ENCODE data around the gene CELA1.
"Not testable (repeated sequence)": the region's sequence is repeated elsewhere in the genome, so short reads cannot be mapped to it uniquely, and the experiment has no call there.

Gene CELA1

GRCh38 chr12:51295651-51296050 is 50.8 kb downstream of the CELA1 start:
- Mint-ChIP-seq H3K27me3 (ENCODE audit: low read depth) (no peaks in the 10 kb centered on the region), H3K9me3 (no peaks in the 10 kb centered on the region), H3K4me3 (no peak overlapping the region), H3K4me1 (ENCODE audit: low read depth) (peaks cover 2% of the 10 kb centered on the region), H3K27ac (no peak overlapping the region), H3K36me3 (ENCODE audit: low read depth) (peaks cover 59% of the 10 kb centered on the region)
- no peak for DNase-seq (ENCODE audit: low spot score)

GRCh38 chr12:51294097-51294496 is 52.4 kb downstream of the CELA1 start:
- not testable (repeated sequence) for H3K27me3 Mint-ChIP-seq (ENCODE audit: low read depth); H3K4me3 Mint-ChIP-seq; H3K27ac Mint-ChIP-seq; H3K4me1 Mint-ChIP-seq (ENCODE audit: low read depth); H3K9me3 Mint-ChIP-seq; DNase-seq (ENCODE audit: low spot score)
- H3K36me3 Mint-ChIP-seq (ENCODE audit: low read depth), result peaks cover 57% of the 10 kb centered on the region

- Mint-ChIP-seq H3K4me3 (no peak overlapping the region), H3K27ac (no peak overlapping the region), H3K9me3 (no peaks in the 10 kb centered on the region), H3K27me3 (ENCODE audit: low read depth) (no peaks in the 10 kb centered on the region), H3K36me3 (ENCODE audit: low read depth) (peaks cover 59% of the 10 kb centered on the region), H3K4me1 (ENCODE audit: low read depth) (peaks cover 2% of the 10 kb centered on the region)
- no peak for DNase-seq (ENCODE audit: low spot score)
These were observed 52.8 kb downstream of the CELA1 start for GRCh38 chr12:51293696-51294095.

- H3K27me3 Mint-ChIP-seq (ENCODE audit: low read depth); H3K9me3 Mint-ChIP-seq; H3K27ac Mint-ChIP-seq; H3K4me1 Mint-ChIP-seq (ENCODE audit: low read depth); H3K4me3 Mint-ChIP-seq; DNase-seq (ENCODE audit: low spot score): not testable (repeated sequence)
- H3K36me3 Mint-ChIP-seq (ENCODE audit: low read depth), result peaks cover 58% of the 10 kb centered on the region
These were observed 54.6 kb downstream of the CELA1 start for GRCh38 chr12:51291603-51292513.

DNA sequence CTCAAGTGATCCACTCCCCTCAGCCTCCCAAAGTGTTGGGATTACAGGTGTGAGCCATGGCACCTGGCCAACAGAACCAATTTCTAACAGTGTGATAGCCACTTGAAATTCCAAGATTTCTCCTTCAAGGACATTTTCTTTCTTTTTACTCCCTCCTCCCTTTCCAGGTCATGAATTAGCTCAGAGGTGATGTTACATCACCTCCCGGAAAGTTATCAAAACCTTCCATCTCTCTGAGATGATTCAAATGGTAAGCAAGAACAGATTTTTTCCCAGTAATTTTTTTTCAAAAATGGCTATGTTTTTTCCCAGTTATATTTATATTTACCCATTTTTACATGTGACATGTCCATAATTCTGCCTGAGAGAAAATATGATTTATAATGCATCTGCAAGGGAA is 60.6 kb downstream of the CELA1 start:
- no peaks in the 10 kb centered on the region for H3K4me1 Mint-ChIP-seq (ENCODE audit: low read depth)
- no peaks in the 10 kb centered on the region for H3K9me3 Mint-ChIP-seq
- no peak overlapping the region for H3K4me3 Mint-ChIP-seq
- no peak overlapping the region for H3K27ac Mint-ChIP-seq
- no peak for DNase-seq (ENCODE audit: low spot score)
- H3K36me3 Mint-ChIP-seq (ENCODE audit: low read depth), result peaks cover 44% of the 10 kb centered on the region
- H3K27me3 Mint-ChIP-seq (ENCODE audit: low read depth), result no peaks in the 10 kb centered on the region

DNA sequence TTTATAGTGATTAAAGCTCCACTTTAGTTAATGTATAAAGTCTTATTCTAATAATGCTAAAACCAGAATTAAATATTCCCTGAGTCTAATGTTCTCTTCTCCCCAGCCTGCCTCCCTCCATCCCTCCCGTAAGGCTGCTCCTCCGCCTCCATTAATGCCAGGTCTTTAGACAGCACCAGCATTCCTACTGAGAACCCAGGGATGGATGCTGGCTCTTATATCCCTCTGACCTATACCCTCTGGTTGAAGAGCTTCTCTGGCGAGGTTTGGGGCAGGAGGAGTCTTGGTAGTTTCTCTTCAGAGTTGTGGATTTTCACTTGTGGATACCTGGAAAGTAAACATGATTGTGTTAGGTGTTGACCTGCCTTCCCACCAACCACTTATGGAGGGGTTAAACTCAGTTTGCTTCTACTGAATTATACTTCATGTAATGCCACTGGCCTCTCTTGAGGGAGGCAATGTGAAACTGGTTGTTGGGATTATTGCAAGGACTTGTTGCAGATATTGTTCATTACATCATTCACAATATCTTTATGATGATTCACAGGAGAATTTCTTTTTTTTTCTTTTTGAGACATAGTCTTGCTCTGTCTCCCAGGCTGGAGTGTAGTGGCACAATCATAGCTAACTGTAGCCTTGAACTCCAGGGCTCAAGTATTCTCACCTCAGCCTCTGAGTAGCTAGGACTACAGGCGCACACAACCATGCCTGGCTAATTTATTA is 65.1 kb downstream of the CELA1 start:
- Mint-ChIP-seq H3K4me3 (no peak overlapping the region), H3K36me3 (ENCODE audit: low read depth) (peaks cover 27% of the 10 kb centered on the region), H3K9me3 (no peaks in the 10 kb centered on the region), H3K27me3 (ENCODE audit: low read depth) (no peaks in the 10 kb centered on the region), H3K27ac (no peak overlapping the region), H3K4me1 (ENCODE audit: low read depth) (no peaks in the 10 kb centered on the region)
- no peak for DNase-seq (ENCODE audit: low spot score)

All from T-helper 2 cell treated with Interferon-gamma antibody and Interleukin-4, amounts not matched to agents 5 μg/mL and 100 μg/mL, for 36 hours (primary cell).